ENCODE measurements around the gene LBHD2. TPM values are rescaled to one million over a fixed set of nuclear protein-coding genes. Genes with fewer than 3 reads are reported as not detected.

The LBHD2 gene
- total RNA-seq, 1 donor from 2014 or later: not detected

- DNase-seq (ENCODE audit: low read depth): no peak
- peak overlapping the region; percentile 42 for H3K4me3 ChIP-seq (ENCODE audit: low read depth, low read length)
- no peak for TF ChIP-seq CTCF (conservative IDR thresholded peaks at IDR 0.05; ENCODE audit: low read depth, low read length)
Measured at GRCh38 chr14:103091883-103092222, 7.8 kb downstream of the LBHD2 start.

GRCh38 chr14:103093856-103094405 is 9.9 kb downstream of the LBHD2 start:
- H3K4me3 ChIP-seq (ENCODE audit: low read depth, low read length): no peak overlapping the region
- DNase-seq (ENCODE audit: low read depth): no peak
- TF ChIP-seq CTCF (conservative IDR thresholded peaks at IDR 0.05; ENCODE audit: low read depth, low read length): no peak

GRCh38 chr14:103094406-103095209 is 10.6 kb downstream of the LBHD2 start, which contains the start of gene EXOC3L4:
TSS of gene EXOC3L4 (plus strand) at chr14:103094725. CDS start at chr14:103100220, 5,495 bp downstream.
- DNase-seq (ENCODE audit: low read depth): no peak
- peak within 1 kb of the TSS; percentile 51 for H3K4me3 ChIP-seq (ENCODE audit: low read depth, low read length)
- TF ChIP-seq CTCF (conservative IDR thresholded peaks at IDR 0.05; ENCODE audit: low read depth, low read length): no peak

GRCh38 chr14:103095210-103095778 is 11.3 kb downstream of the LBHD2 start:
- H3K4me3 ChIP-seq (ENCODE audit: low read depth, low read length): peak overlapping the region; percentile 51
- TF ChIP-seq CTCF (conservative IDR thresholded peaks at IDR 0.05; ENCODE audit: low read depth, low read length): no peak
- DNase-seq (ENCODE audit: low read depth): no peak

- H3K4me3 ChIP-seq (ENCODE audit: low read depth, low read length): no peak overlapping the region
- no peak for TF ChIP-seq CTCF (conservative IDR thresholded peaks at IDR 0.05; ENCODE audit: low read depth, low read length)
- no peak for DNase-seq (ENCODE audit: low read depth)
Measured at GRCh38 chr14:103096387-103096786, 12.4 kb downstream of the LBHD2 start.

GRCh38 chr14:103097244-103097993 is 13.4 kb downstream of the LBHD2 start:
- no peak for DNase-seq (ENCODE audit: low read depth)

More at GRCh38 chr14:103097244-103097993, 13.4 kb downstream of the LBHD2 start:
- no peak overlapping the region for H3K4me3 ChIP-seq (ENCODE audit: low read depth, low read length)
- TF ChIP-seq CTCF (conservative IDR thresholded peaks at IDR 0.05; ENCODE audit: low read depth, low read length): no peak

Measured in epithelial cell of proximal tubule (primary cell).